Measurements from ENCODE around the gene TMEM271.

- TF ChIP-seq CTCF (IDR thresholded peaks at IDR 0.05), result no peak
- no peak for TF ChIP-seq POLR2AphosphoS5 (IDR thresholded peaks at IDR 0.05)
- no peak for TF ChIP-seq EP300 (IDR thresholded peaks at IDR 0.05; ENCODE audit: low read depth)
- TF ChIP-seq POLR2A (IDR thresholded peaks at IDR 0.05), result no peak
Measured at GRCh38 chr4:533318-534100, 42.6 kb downstream of the TMEM271 start.

Measured in transverse colon (tissue), 4 donors.